K562 (cell line): ENCODE measurements around the gene SLCO1A2. TPM values are rescaled to one million over a fixed set of nuclear protein-coding genes. Genes with fewer than 3 reads are reported as not detected.

Experiments used
- ATAC-seq: fragments of 200-7000 bp; cut with Tn5 transposase; 3 replicates; pipeline ENCODE4 v1.9.1; 2020; ENCODE audit warnings: moderate library complexity
- BruUV-seq: library from RNA; stranded (reverse); fragments of 400-500 nt; replicated peaks from 2 replicates; lab custom pipeline; 2021; lab: Mats Ljungman, UMichigan
- CTCF ChIA-PET: fragments of 300-600 bp; formaldehyde crosslinking; extraction: SDS; loops from one replicate; lab custom pipeline; 2021; ENCODE audit warnings: low intra/inter-chr PET ratio; lab: Yijun Ruan, JAX
- POLR2A ChIA-PET: fragments of 300-600, 350-650 bp; sonication (Branson Sonifier 250); formaldehyde crosslinking; extraction: SDS; loops from one replicate; lab custom pipeline; 2021; ENCODE audit warnings: antibody characterized with exemption, inconsistent platforms; lab: Yijun Ruan, JAX
- DNase-seq, 4 experiments: peaks; one replicate each; pipeline versions ENCODE4 v3.0.0 to v3.0.0-alpha.2; 2011 to 2018; ENCODE audit warnings: low spot score in 3 of 4, mixed read lengths in 3 of 4; ENCODE audit errors: extremely low read depth in 1 of 4
- FAIRE-seq: peaks from 2 replicates; lab custom pipeline; 2011; peaks lifted over from hg19 to GRCh38; lab: Jason Lieb, UNC
- H2AFZ ChIP-seq: 2 replicates; pipeline ENCODE4 v1.6.0; 2011; ENCODE audit warnings: low read depth, low read length, control low read depth, inconsistent platforms
- H3K27ac ChIP-seq: fragments of 200-600 bp; 3 replicates; pipeline ENCODE4 v1.8.0; 2011; ENCODE audit warnings: low read depth, mild to moderate bottlenecking, control low read depth, inconsistent platforms, low read length, moderate library complexity, mixed read lengths; ENCODE audit errors: extremely low read depth
- H3K27me3 ChIP-seq, 2 experiments: fragments of 300-600 bp in 1 of 2; 2 replicates in 1 of 2; 3 replicates in 1 of 2; pipeline versions ENCODE4 v1.6.0 to v1.8.0; 2011; ENCODE audit warnings: inconsistent platforms in 2 of 2, low read length in 2 of 2, mild to moderate bottlenecking in 1 of 2, mixed read lengths in 1 of 2, moderate library complexity in 1 of 2; ENCODE audit not compliant: control insufficient read depth in 2 of 2, insufficient read depth in 2 of 2
- H3K36me3 ChIP-seq: fragments of 300-600 bp; 3 replicates; pipeline ENCODE4 v1.8.0; 2011; ENCODE audit warnings: mild to moderate bottlenecking, low read length, inconsistent platforms; ENCODE audit not compliant: control insufficient read depth, insufficient read depth
- H3K4me1 ChIP-seq, 2 experiments: fragments of 200-600 bp in 1 of 2; replicated peaks in 1 of 2; 2 replicates in 1 of 2; 3 replicates in 1 of 2; pipeline versions ENCODE4 v1.5.1 to v1.8.0; 2011; ENCODE audit warnings: inconsistent platforms in 2 of 2, low read length in 2 of 2, mild to moderate bottlenecking in 1 of 2, mixed read lengths in 1 of 2, moderate library complexity in 1 of 2; ENCODE audit not compliant: control insufficient read depth in 2 of 2, insufficient read depth in 2 of 2
- H3K4me2 ChIP-seq: 2 replicates; pipeline ENCODE4 v1.6.1; 2011; ENCODE audit warnings: low read length, control low read depth, inconsistent platforms, mixed read lengths; ENCODE audit not compliant: insufficient read depth
- H3K4me3 ChIP-seq: fragments of 200-600 bp; sonication (generic), shearing (Covaris generic); 2 replicates; pipeline ENCODE4 v1.5.1; 2016; ENCODE audit warnings: control low read depth, inconsistent platforms
- H3K79me2 ChIP-seq: fragments of 200-600 bp; 3 replicates; pipeline ENCODE4 v1.8.0; 2011; ENCODE audit warnings: low read length, inconsistent platforms; ENCODE audit not compliant: control insufficient read depth, insufficient read depth
- H3K9ac ChIP-seq, 2 experiments: 2 replicates each; pipeline versions ENCODE4 v1.6.0 to v1.6.1; 2011; ENCODE audit warnings: low read depth in 2 of 2, low read length in 2 of 2, control low read depth in 1 of 2, inconsistent platforms in 1 of 2, mild to moderate bottlenecking in 1 of 2, mixed read lengths in 1 of 2; ENCODE audit not compliant: insufficient read depth in 1 of 2
- H3K9me1 ChIP-seq: one replicate; pipeline ENCODE4 v1.6.0; 2011; ENCODE audit warnings: inconsistent platforms, mild to moderate bottlenecking, low read length, moderate library complexity; ENCODE audit not compliant: control insufficient read depth, insufficient read depth
- H3K9me3 ChIP-seq: replicated peaks from 2 replicates; pipeline ENCODE4 v1.5.1; 2011; ENCODE audit warnings: low read depth, low read length, inconsistent platforms; ENCODE audit not compliant: control insufficient read depth, insufficient read depth
- H4K20me1 ChIP-seq: replicated peaks from 2 replicates; pipeline ENCODE4 v1.6.1; 2011; ENCODE audit warnings: low read length, inconsistent platforms, mixed read lengths; ENCODE audit not compliant: control insufficient read depth, insufficient read depth
- ARHGAP35 ChIP-seq: fragments of 450-650 bp; IDR thresholded peaks from 2 replicates; pipeline ENCODE4 v1.6.1; 2018; ENCODE audit not compliant: partially characterized antibody
- CTCF ChIP-seq, 3 experiments: IDR thresholded peaks in 2 of 3; conservative IDR thresholded peaks in 1 of 3; 2 replicates each; pipeline ENCODE4 v1.5.1; 2011 to 2012; ENCODE audit warnings: low read length in 3 of 3, mild to moderate bottlenecking in 3 of 3, control low read depth in 2 of 3, improper control_type of control experiment in 1 of 3, inconsistent platforms in 1 of 3, low read depth in 1 of 3, mixed read lengths in 1 of 3, moderate library complexity in 1 of 3; ENCODE audit not compliant: insufficient read depth in 2 of 3
- DDX20 ChIP-seq: fragments of 450-650 bp; IDR thresholded peaks from 2 replicates; pipeline ENCODE4 v1.6.1; 2016; ENCODE audit warnings: missing genetic modification characterization, low read depth, mild to moderate bottlenecking, missing compliant biosample characterization, moderate library complexity
- HDAC6 ChIP-seq: IDR thresholded peaks from 2 replicates; pipeline ENCODE4 v1.6.1; 2012; ENCODE audit warnings: low read depth, mild to moderate bottlenecking, control low read depth, inconsistent platforms, low read length, moderate library complexity
- TAF7 ChIP-seq: fragments of 450-650 bp; IDR thresholded peaks from 2 replicates; pipeline ENCODE4 v1.6.1; 2016; ENCODE audit warnings: missing genetic modification characterization, missing compliant biosample characterization
- XRCC4 ChIP-seq: IDR thresholded peaks from one replicate; pipeline ENCODE4 v1.6.1; 2011; ENCODE audit not compliant: insufficient read depth, insufficient read length; ENCODE audit errors: extremely low read depth
- ZNF780A ChIP-seq: fragments of 250-450 bp; sonication (Bioruptor Pico); IDR thresholded peaks from 2 replicates; pipeline ENCODE4 v1.5.0; 2021; ENCODE audit warnings: mild to moderate bottlenecking
- WGBS: fragments of 100-300 bp; shearing (Covaris generic); methylation state at CpG from one replicate; pipeline ENCODE4 v1.1.6; 2016; ENCODE audit warnings: low coverage, mixed read lengths; ENCODE audit not compliant: insufficient coverage; ENCODE audit errors: missing lambda C conversion rate; 5-methylcytosine and 5-hydroxymethylcytosine counted together
- in situ Hi-C: fragments of 300-500 bp; cut with MboI; formaldehyde crosslinking; loops from 4 replicates; pipeline ENCODE4 v1.15.0; 2018; ENCODE audit warnings: inconsistent platforms, mixed read lengths
- intact Hi-C: fragments of 100-400 bp; cut with micrococcal nuclease; formaldehyde crosslinking; loops from 2 replicates; pipeline ENCODE4 v1.14.2; 2022
- polyA plus RNA-seq, 8 experiments: library from polyadenylated mRNA; depleted of rRNA in 4 of 8; stranded (reverse) in 5 of 8; unstranded in 3 of 8; fragments of >200 nt; fragmentation: Nextera tagmentation in 2 of 8; fragmentation: Illumina TruSeq in 1 of 8; extraction: Ambion mirVana in 2 of 8; extraction: Trizol in 1 of 8; gene quantifications; 2 replicates each; pipeline versions ENCODE4 v1.2.1 to v1.2.3, GENCODE V29; 2011 to 2014; ENCODE audit warnings: inconsistent platforms in 1 of 8, missing spikeins in 1 of 8
- total RNA-seq, 7 experiments: library from RNA; depleted of rRNA in 6 of 7; stranded (reverse); fragments of >200 nt in 6 of 7; fragmentation: Illumina TruSeq in 2 of 7; extraction: Trizol in 2 of 7; gene quantifications; 2 replicates each; pipeline versions ENCODE4 v1.2.1 to v1.2.3, GENCODE V29; 2011 to 2021; ENCODE audit warnings: low replicate concordance in 1 of 7
- TF ChIP-seq, protein P1 (sequence below): fragments of 250-450 bp; sonication (Bioruptor Pico); IDR thresholded peaks from 2 replicates; pipeline ENCODE4 v1.5.0; 2020; ENCODE audit warnings: mild to moderate bottlenecking

SLCO1A2 gene
- total and polyA plus RNA-seq, 9 of the 15 experiments (the other 6 are each of a cell fraction or from before 2014, with no cell fraction given): 1.2 to 4.4 (median 2.6) TPM

- 0% methylated on average over 1 of the region's 1 CpG for WGBS
- Histone ChIP-seq H3K4me3 (no peak overlapping the region), H3K27ac (no peak overlapping the region), H3K36me3 (no peaks in the 10 kb centered on the region), H2AFZ (no peak overlapping the region), H4K20me1 (no peaks in the 10 kb centered on the region), H3K4me1 (no peaks in the 10 kb centered on the region), H3K27me3 (no peaks in the 10 kb centered on the region), H3K9me3 (no peaks in the 10 kb centered on the region), H3K9ac (no peak overlapping the region), H3K4me2 (no peak overlapping the region), H3K79me2 (no peaks in the 10 kb centered on the region), H3K9me1 (no peaks in the 10 kb centered on the region)
- no peak for DNase-seq
- ChIA-PET POLR2A (no interaction called here), CTCF (no interaction called here)
- intact Hi-C loops (no loop called here), in situ Hi-C loops (no loop called here)
- FAIRE-seq: no peak
- ATAC-seq: no peak
- no peak for TF ChIP-seq HDAC6
- BruUV-seq: no TSS peak
Observed at GRCh38 chr12:21294176-21294575, 40.5 kb downstream of the SLCO1A2 start.

- H3K4me2 ChIP-seq: no peak overlapping the region
- in situ Hi-C loops (no loop called here), intact Hi-C loops (no loop called here)
- no peak for DNase-seq
- no peak overlapping the region for H2AFZ ChIP-seq
- POLR2A ChIA-PET: no interaction called here
- H3K9ac ChIP-seq: no peak overlapping the region
- no peaks in the 10 kb centered on the region for H3K9me3 ChIP-seq
- no peaks in the 10 kb centered on the region for H3K4me1 ChIP-seq
- no peaks in the 10 kb centered on the region for H3K36me3 ChIP-seq
- no peak for ATAC-seq
- no peak overlapping the region for H3K4me3 ChIP-seq
- no peaks in the 10 kb centered on the region for H3K9me1 ChIP-seq
- H3K27ac ChIP-seq: no peak overlapping the region
- no peaks in the 10 kb centered on the region for H3K27me3 ChIP-seq
- TF ChIP-seq TAF7 (tag) (no peak), DDX20 (tag) (no peak), ZNF780A (CRISPR knock-in tag) (no peak), CTCF (IDR thresholded peaks at IDR 0.05 in 2 of 3, conservative IDR thresholded peaks at IDR 0.05 in 1 of 3; ENCODE audit: insufficient read depth in 2 of 3, low read depth in 1 of 3, low read length in 3 of 3) (no peak), XRCC4 (no peak), ARHGAP35 (no peak)
- TF ChIP-seq, protein P1, sequence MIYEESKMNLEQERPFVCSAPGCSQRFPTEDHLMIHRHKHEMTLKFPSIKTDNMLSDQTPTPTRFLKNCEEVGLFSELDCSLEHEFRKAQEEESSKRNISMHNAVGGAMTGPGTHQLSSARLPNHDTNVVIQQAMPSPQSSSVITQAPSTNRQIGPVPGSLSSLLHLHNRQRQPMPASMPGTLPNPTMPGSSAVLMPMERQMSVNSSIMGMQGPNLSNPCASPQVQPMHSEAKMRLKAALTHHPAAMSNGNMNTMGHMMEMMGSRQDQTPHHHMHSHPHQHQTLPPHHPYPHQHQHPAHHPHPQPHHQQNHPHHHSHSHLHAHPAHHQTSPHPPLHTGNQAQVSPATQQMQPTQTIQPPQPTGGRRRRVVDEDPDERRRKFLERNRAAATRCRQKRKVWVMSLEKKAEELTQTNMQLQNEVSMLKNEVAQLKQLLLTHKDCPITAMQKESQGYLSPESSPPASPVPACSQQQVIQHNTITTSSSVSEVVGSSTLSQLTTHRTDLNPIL: no peak
- TF ChIP-seq, all 486 proteins: peak for 0
- CTCF ChIA-PET: no interaction called here
- WGBS: 84% methylated on average over 2 of the region's 2 CpGs
- FAIRE-seq: no peak
- no TSS peak for BruUV-seq
- Histone ChIP-seq H3K79me2 (no peaks in the 10 kb centered on the region), H4K20me1 (no peaks in the 10 kb centered on the region)
Observed at GRCh38 chr12:21292111-21292510, 42.6 kb downstream of the SLCO1A2 start.
